Nephron (organoid): ENCODE results near the gene CPED1.

Experiments used
- H3K27ac Mint-ChIP-seq, 3 experiments: 2 replicates each; pipeline ENCODE4 v1.8.0; 2020; ENCODE audit warnings: mixed read lengths in 3 of 3, mild to moderate bottlenecking in 2 of 3, moderate library complexity in 1 of 3
- H3K27me3 Mint-ChIP-seq: 2 replicates; pipeline ENCODE4 v1.8.0; 2021; ENCODE audit warnings: low read depth, mild to moderate bottlenecking, moderate library complexity, mixed read lengths
- H3K36me3 Mint-ChIP-seq: 2 replicates; pipeline ENCODE4 v1.8.0; 2020; ENCODE audit warnings: low read depth, mixed read lengths
- H3K4me1 Mint-ChIP-seq: 2 replicates; pipeline ENCODE4 v1.8.0; 2020; ENCODE audit warnings: mixed read lengths
- H3K4me3 Mint-ChIP-seq, 3 experiments: 2 replicates each; pipeline ENCODE4 v1.8.0; 2020; ENCODE audit warnings: mild to moderate bottlenecking in 3 of 3, mixed read lengths in 3 of 3, moderate library complexity in 2 of 3
- H3K9me3 Mint-ChIP-seq: 2 replicates; pipeline ENCODE4 v1.8.0; 2020; ENCODE audit warnings: mixed read lengths
- CTCF ChIP-seq, 3 experiments: fragments of 200-600 bp; sonication (generic); IDR thresholded peaks; one replicate each; pipeline ENCODE4 v1.5.0; 2021; ENCODE audit warnings: antibody characterized with exemption in 3 of 3; ENCODE audit not compliant: unreplicated experiment in 3 of 3

CPED1 gene

GRCh38 chr7:121195010-121195409, 206.5 kb downstream of the CPED1 start:
- Mint-ChIP-seq H3K36me3 (no peaks in the 10 kb centered on the region), H3K27ac (no peak overlapping the region), H3K4me1 (peaks cover 22% of the 10 kb centered on the region), H3K27me3 (no peaks in the 10 kb centered on the region), H3K9me3 (no peaks in the 10 kb centered on the region), H3K4me3 (no peak overlapping the region)
- TF ChIP-seq CTCF (IDR thresholded peaks at IDR 0.05; ENCODE audit: unreplicated experiment in 3 of 3): no peak

- no peaks in the 10 kb centered on the region for H3K27me3 Mint-ChIP-seq
- no peak for TF ChIP-seq CTCF (IDR thresholded peaks at IDR 0.05; ENCODE audit: unreplicated experiment in 3 of 3)
- H3K4me1 Mint-ChIP-seq: peaks cover 22% of the 10 kb centered on the region
- H3K27ac Mint-ChIP-seq: peak overlapping the region; percentile 10 to 55 (median 40)
- no peak overlapping the region for H3K4me3 Mint-ChIP-seq
- no peaks in the 10 kb centered on the region for H3K36me3 Mint-ChIP-seq
- no peaks in the 10 kb centered on the region for H3K9me3 Mint-ChIP-seq
These were observed 207.4 kb downstream of the CPED1 start for GRCh38 chr7:121195874-121196273.

- no peak overlapping the region for H3K4me3 Mint-ChIP-seq
These were observed 207.8 kb downstream of the CPED1 start for GRCh38 chr7:121196286-121196685.

GRCh38 chr7:121197455-121197854, 208.9 kb downstream of the CPED1 start:
- no peaks in the 10 kb centered on the region for H3K36me3 Mint-ChIP-seq
- no peak overlapping the region for H3K27ac Mint-ChIP-seq
- no peak for TF ChIP-seq CTCF (IDR thresholded peaks at IDR 0.05; ENCODE audit: unreplicated experiment in 3 of 3)
- no peaks in the 10 kb centered on the region for H3K9me3 Mint-ChIP-seq
- H3K4me3 Mint-ChIP-seq: no peak overlapping the region
- H3K27me3 Mint-ChIP-seq: no peaks in the 10 kb centered on the region
- H3K4me1 Mint-ChIP-seq: peaks cover 22% of the 10 kb centered on the region

More at GRCh38 chr7:121196286-121196685, 207.8 kb downstream of the CPED1 start:
- Mint-ChIP-seq H3K36me3 (no peaks in the 10 kb centered on the region), H3K27ac (peak overlapping the region in 2 of 3 experiments; percentile 10 to 55), H3K9me3 (no peaks in the 10 kb centered on the region), H3K27me3 (no peaks in the 10 kb centered on the region), H3K4me1 (peaks cover 22% of the 10 kb centered on the region)
- no peak for TF ChIP-seq CTCF (IDR thresholded peaks at IDR 0.05; ENCODE audit: unreplicated experiment in 3 of 3)

- H3K36me3 Mint-ChIP-seq: peaks cover 2% of the 10 kb centered on the region
- TF ChIP-seq CTCF (IDR thresholded peaks at IDR 0.05; ENCODE audit: unreplicated experiment in 3 of 3): no peak
- H3K27ac Mint-ChIP-seq: no peak overlapping the region
- H3K9me3 Mint-ChIP-seq: no peaks in the 10 kb centered on the region
- H3K27me3 Mint-ChIP-seq: no peaks in the 10 kb centered on the region
- peaks cover 23% of the 10 kb centered on the region for H3K4me1 Mint-ChIP-seq
- no peak overlapping the region for H3K4me3 Mint-ChIP-seq
These were observed 210.0 kb downstream of the CPED1 start for GRCh38 chr7:121198502-121198901.

GRCh38 chr7:121202125-121202524, 213.6 kb downstream of the CPED1 start:
- peaks cover 16% of the 10 kb centered on the region for H3K4me1 Mint-ChIP-seq
- H3K36me3 Mint-ChIP-seq: peaks cover 6% of the 10 kb centered on the region
- no peaks in the 10 kb centered on the region for H3K9me3 Mint-ChIP-seq
- H3K27me3 Mint-ChIP-seq: no peaks in the 10 kb centered on the region
- no peak for TF ChIP-seq CTCF (IDR thresholded peaks at IDR 0.05; ENCODE audit: unreplicated experiment in 3 of 3)
- H3K4me3 Mint-ChIP-seq: no peak overlapping the region
- H3K27ac Mint-ChIP-seq: no peak overlapping the region
